Measurements from ENCODE around the gene HUS1.

HUS1 gene

GRCh38 chr7:47951374-47951773, 28.0 kb downstream of the HUS1 start:
- Histone ChIP-seq H4K20me1 (peaks cover 0 to 6% (median 0%) of the 10 kb centered on the region in 11 experiments; a peak in 4 of 22 replicates), H3K9ac (no peak overlapping the region), H3K36me3 (peaks cover 21 to 36% (median 26%) of the 10 kb centered on the region in 11 experiments), H3K27me3 (no peaks in the 10 kb centered on the region), H3K4me3 (no peak overlapping the region), H3K4me1 (peaks cover 0 to 4% (median 0%) of the 10 kb centered on the region in 10 experiments; a peak in 1 of 20 replicates), H3K9me3 (replicated peaks in 1 of 11) (no peaks in the 10 kb centered on the region), H3K27ac (no peak overlapping the region), H3K4me2 (no peak overlapping the region)
- TF ChIP-seq Cebpa-rat (IDR thresholded peaks at IDR 0.05): no peak

DNA sequence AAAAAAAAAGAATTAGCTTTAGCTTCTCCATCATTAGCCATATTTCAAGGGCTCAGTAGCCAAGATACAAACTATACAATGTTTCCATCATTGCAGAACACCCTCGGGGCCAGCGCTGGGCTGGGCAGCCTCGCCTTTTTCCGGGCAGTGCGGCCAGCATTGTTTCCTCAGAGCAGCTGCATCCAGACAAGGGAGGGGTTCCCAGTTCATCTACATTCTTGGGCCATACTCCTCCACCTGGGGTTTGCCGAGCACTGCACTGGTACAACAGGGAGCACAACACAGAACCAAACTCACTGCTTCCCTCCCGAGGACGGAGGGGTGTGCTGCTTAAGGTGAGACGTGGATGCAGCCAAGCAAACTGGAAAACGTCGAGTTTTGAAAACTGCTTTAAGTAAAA, 28.7 kb downstream of the HUS1 start:
- Histone ChIP-seq H3K9me3 (replicated peaks in 1 of 11) (no peaks in the 10 kb centered on the region), H3K9ac (no peak overlapping the region), H3K36me3 (peaks cover 15 to 29% (median 19%) of the 10 kb centered on the region in 11 experiments), H3K4me1 (peaks cover 0 to 4% (median 0%) of the 10 kb centered on the region in 10 experiments; a peak in 2 of 20 replicates), H3K4me2 (no peak overlapping the region), H3K27me3 (no peaks in the 10 kb centered on the region), H3K27ac (no peak overlapping the region), H4K20me1 (no peaks in the 10 kb centered on the region), H3K4me3 (no peak overlapping the region)
- TF ChIP-seq Cebpa-rat (IDR thresholded peaks at IDR 0.05): no peak

GRCh38 chr7:47949703-47950102, 29.7 kb downstream of the HUS1 start:
- no peak overlapping the region for H3K4me3 ChIP-seq

DNA sequence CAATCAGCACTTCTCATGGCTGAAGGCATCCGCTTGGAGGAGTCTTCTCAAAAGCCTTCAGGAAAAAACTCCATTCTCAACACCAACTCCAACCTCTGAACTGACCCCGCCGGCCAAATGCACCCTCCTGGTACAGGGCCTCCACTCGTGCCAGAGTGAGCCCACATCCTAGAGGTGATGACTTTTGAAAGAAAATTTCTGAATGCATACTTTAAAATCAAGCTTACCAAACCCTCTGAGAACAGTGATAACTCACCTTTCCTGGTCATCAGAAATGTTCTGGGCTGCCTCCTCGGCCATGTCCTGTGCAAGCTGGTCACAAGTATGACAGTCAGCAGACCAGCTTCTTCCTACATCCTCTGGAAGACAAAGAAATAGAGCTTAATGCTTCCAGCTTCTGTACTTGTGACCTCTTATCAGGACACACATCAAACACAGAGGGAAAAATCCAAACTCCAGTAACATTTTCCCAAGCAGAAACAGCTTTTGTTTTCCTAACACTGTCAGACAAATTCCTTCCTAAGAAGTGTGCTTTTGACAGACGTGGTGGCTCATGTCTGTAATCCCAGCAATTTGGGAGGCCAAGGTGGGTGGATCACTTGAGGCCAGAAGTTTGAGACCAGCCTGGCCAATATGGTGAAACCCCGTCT, 31.1 kb downstream of the HUS1 start, which contains the start of gene PKD1L1:
PKD1L1 (minus strand) TSS at position 326 of the 650 bp plus-strand sequence; CDS start at position 300, 26 bp downstream.
- TF ChIP-seq Cebpa-rat (IDR thresholded peaks at IDR 0.05): no peak
- peaks cover 0 to 6% (median 2%) of the 10 kb centered on the region in 10 experiments; a peak in 7 of 20 replicates for H3K4me1 ChIP-seq
- H4K20me1 ChIP-seq: no peaks in the 10 kb centered on the region
- H3K27me3 ChIP-seq: no peaks in the 10 kb centered on the region
- no peak within 1 kb of the TSS for H3K4me3 ChIP-seq
- H3K9me3 ChIP-seq (replicated peaks in 1 of 11): no peaks in the 10 kb centered on the region
- H3K36me3 ChIP-seq: peaks cover 0 to 5% (median 0%) of the 10 kb centered on the region in 11 experiments; a peak in 2 of 22 replicates
- no peak within 1 kb of the TSS for H3K4me2 ChIP-seq
- no peak within 1 kb of the TSS for H3K9ac ChIP-seq
- no peak within 1 kb of the TSS for H3K27ac ChIP-seq

More at GRCh38 chr7:47949703-47950102, 29.7 kb downstream of the HUS1 start:
- Histone ChIP-seq H3K4me2 (no peak overlapping the region), H3K27ac (no peak overlapping the region), H3K27me3 (no peaks in the 10 kb centered on the region), H4K20me1 (no peaks in the 10 kb centered on the region), H3K4me1 (peaks cover 0 to 4% (median 0%) of the 10 kb centered on the region in 10 experiments; a peak in 2 of 20 replicates), H3K9ac (no peak overlapping the region), H3K36me3 (peaks cover 8 to 19% (median 11%) of the 10 kb centered on the region in 11 experiments), H3K9me3 (replicated peaks in 1 of 11) (no peaks in the 10 kb centered on the region)
- TF ChIP-seq Cebpa-rat (IDR thresholded peaks at IDR 0.05): no peak

- 0 out of 22 replicates have a peak overlapping the region, but pooled peaks of 1 of the 11 experiments have one; percentile 7 for H3K9ac ChIP-seq
- H3K9me3 ChIP-seq (replicated peaks in 1 of 11): no peaks in the 10 kb centered on the region
- H3K4me1 ChIP-seq: peaks cover 0 to 14% (median 2%) of the 10 kb centered on the region in 10 experiments; a peak in 7 of 20 replicates
- no peak for TF ChIP-seq Cebpa-rat (IDR thresholded peaks at IDR 0.05)
- no peaks in the 10 kb centered on the region for H3K27me3 ChIP-seq
- H3K27ac ChIP-seq: no peak overlapping the region
- H3K36me3 ChIP-seq: no peaks in the 10 kb centered on the region
- no peak overlapping the region for H3K4me2 ChIP-seq
- H4K20me1 ChIP-seq: no peaks in the 10 kb centered on the region
- no peak overlapping the region for H3K4me3 ChIP-seq
Measured at GRCh38 chr7:47947355-47947749, 32.1 kb downstream of the HUS1 start.

DNA sequence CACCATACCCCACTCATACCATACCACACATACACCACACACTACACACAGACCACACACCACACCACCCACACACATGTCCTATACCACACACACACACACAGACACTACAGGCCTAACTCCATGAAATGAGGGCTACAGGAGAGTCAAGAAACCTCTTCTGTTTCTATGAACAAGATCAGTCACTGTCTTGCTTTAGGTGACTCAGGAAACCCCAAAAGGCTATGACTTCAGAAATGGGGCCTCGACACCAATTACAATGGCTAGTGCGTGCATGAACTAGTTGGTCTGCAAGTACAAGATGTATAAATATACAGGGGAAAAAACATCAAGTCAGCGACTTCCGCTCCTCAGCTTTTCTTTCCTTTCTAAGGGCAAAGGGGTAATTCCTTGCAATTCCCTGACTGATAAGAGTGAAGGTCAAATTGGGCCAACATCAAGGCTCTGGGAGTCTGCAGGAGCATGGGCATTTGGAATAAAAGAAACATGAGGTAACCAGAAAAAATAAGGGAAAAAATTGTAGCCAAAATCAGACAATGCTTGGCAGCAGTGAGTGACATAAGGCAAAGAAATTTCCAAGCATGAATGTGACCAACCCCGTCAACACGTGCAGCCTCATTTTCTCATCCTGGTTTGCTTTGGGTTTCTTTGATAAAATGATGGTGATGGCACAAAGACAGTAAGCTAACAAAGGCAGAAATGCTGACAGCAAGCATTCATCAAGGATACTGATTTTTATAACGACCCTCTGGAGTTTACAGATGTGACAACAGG, 32.6 kb downstream of the HUS1 start:
- H3K36me3 ChIP-seq: no peaks in the 10 kb centered on the region
- H3K27ac ChIP-seq: no peak overlapping the region
- no peaks in the 10 kb centered on the region for H3K27me3 ChIP-seq
- peaks cover 0 to 19% (median 4%) of the 10 kb centered on the region in 10 experiments; a peak in 10 of 20 replicates for H3K4me1 ChIP-seq
- 0 out of 22 replicates have a peak overlapping the region, but pooled peaks of 1 of the 11 experiments have one; percentile 7 for H3K9ac ChIP-seq
- TF ChIP-seq Cebpa-rat (IDR thresholded peaks at IDR 0.05): no peak
- no peaks in the 10 kb centered on the region for H3K9me3 ChIP-seq (replicated peaks in 1 of 11)
- H3K4me2 ChIP-seq: no peak overlapping the region
- H3K4me3 ChIP-seq: no peak overlapping the region
- no peaks in the 10 kb centered on the region for H4K20me1 ChIP-seq

DNA sequence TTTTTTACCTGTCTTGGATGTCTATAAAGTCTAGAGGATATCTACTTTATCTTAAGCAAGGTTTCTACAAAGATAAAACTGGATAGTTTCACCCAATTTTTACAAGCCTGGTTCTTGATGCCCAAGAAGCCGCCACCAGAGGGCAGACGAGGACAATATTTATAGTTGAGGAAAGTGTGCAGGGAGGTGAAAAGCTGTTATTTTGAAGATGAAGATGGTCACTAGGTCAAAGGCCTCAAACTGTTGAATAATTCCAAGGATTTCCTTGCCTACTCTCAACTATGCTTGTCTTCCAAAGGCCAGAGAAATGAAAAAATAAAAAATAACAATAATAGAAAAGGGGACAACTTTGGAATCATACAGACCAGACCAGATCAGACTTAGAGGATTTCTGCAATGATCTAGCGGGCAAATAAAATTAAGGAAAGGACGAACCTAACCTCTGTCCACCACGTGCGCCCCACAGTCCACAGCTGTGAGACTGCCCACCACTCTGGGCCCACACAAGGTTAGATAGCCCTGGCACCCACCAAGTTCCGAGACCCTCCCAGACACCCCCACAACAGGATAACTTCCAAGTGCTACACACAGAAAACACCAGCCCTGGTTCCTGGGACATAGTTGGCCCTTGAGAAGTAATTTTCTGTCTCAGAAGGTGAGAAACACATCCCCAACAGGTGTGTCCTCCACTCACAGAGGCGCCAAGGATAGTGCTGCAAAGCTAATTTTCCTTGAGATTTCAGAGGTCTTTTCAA, 34.0 kb downstream of the HUS1 start:
- no peak overlapping the region for H3K27ac ChIP-seq
- H3K4me3 ChIP-seq: no peak overlapping the region
- H3K27me3 ChIP-seq: no peaks in the 10 kb centered on the region
- no peaks in the 10 kb centered on the region for H3K9me3 ChIP-seq (replicated peaks in 1 of 11)
- no peaks in the 10 kb centered on the region for H3K36me3 ChIP-seq
- no peak for TF ChIP-seq Cebpa-rat (IDR thresholded peaks at IDR 0.05)
- peaks cover 0 to 33% (median 8%) of the 10 kb centered on the region in 10 experiments; a peak in 12 of 20 replicates for H3K4me1 ChIP-seq
- no peak overlapping the region for H3K4me2 ChIP-seq
- no peak overlapping the region for H3K9ac ChIP-seq
- H4K20me1 ChIP-seq: no peaks in the 10 kb centered on the region

DNA sequence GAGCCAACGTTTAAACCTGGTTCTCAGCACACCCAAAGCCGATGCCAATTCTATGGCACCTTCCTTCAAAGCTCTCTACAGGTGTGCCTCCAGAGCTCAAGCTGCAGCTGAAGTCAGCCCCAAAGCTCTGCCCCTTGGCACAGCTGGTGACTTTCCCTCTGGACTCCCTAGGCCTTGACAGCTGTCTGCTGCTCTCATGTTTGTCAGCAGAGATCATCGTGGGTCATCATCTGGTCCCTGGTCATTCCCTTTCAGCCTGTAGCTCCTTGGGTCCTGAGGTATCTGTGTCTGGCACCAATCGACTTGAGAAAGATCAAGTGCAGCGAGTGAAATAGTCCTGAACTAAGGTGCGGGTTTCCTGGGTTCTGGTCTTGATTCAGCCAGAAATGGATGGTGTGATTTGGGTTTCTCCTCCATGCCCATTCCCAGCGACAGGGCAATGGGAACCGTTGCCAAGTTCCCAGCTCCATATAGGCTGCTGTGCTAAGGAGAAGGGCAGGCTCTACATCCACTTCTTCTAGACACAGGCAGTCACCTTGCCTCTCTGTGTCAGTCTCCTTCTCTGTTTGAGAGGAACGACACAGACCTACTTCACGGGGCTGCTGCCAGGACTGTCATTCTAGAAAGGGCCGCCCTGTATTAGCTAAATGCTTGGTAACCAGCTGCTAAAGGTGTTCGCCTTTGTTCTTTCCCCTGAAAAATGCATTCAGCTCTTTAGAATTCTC, 34.7 kb downstream of the HUS1 start:
- H3K36me3 ChIP-seq: no peaks in the 10 kb centered on the region
- no peak overlapping the region; a peak in 1 of 22 replicates for H3K4me2 ChIP-seq
- H3K9ac ChIP-seq: no peak overlapping the region
- no peaks in the 10 kb centered on the region for H3K27me3 ChIP-seq
- no peak overlapping the region for H3K4me3 ChIP-seq
- H4K20me1 ChIP-seq: no peaks in the 10 kb centered on the region
- H3K9me3 ChIP-seq (replicated peaks in 1 of 11): no peaks in the 10 kb centered on the region
- H3K27ac ChIP-seq: no peak overlapping the region
- peaks cover 0 to 40% (median 6%) of the 10 kb centered on the region in 10 experiments; a peak in 12 of 20 replicates for H3K4me1 ChIP-seq
- TF ChIP-seq Cebpa-rat (IDR thresholded peaks at IDR 0.05): no peak
